HG02943 (cell line): Measurements from ENCODE around the gene LARGE1.
"Not testable (repeated sequence)": the region's sequence is repeated elsewhere in the genome, so short reads cannot be mapped to it uniquely, and the experiment has no call there.

Experiments
- ATAC-seq: cut with Tn5 transposase; IDR thresholded peaks from one replicate; pipeline ENCODE4 v1.9.1; 2021; ENCODE audit warnings: mild to moderate bottlenecking, low read depth, moderate library complexity; ENCODE audit not compliant: unreplicated experiment

Gene LARGE1

DNA sequence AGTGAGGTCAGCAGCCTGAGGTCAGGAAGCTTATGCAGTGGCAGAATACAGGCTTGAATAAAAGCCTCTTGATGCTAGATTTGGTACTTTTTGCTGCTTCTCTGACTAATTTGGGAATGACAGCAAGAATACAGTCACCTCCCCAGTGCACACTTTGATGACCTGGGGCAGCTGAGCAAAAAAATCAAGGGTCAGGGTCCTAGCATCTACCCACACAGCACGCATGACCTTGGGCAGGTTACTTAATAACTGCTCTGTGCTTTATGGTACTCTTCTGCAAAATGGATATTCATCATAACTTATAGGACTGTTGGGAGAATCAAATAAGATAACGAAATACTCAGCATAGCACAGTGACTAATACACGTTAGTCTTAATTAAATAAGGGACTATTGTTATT lies 518.0 kb downstream of the LARGE1 start:
- no peak for ATAC-seq

DNA sequence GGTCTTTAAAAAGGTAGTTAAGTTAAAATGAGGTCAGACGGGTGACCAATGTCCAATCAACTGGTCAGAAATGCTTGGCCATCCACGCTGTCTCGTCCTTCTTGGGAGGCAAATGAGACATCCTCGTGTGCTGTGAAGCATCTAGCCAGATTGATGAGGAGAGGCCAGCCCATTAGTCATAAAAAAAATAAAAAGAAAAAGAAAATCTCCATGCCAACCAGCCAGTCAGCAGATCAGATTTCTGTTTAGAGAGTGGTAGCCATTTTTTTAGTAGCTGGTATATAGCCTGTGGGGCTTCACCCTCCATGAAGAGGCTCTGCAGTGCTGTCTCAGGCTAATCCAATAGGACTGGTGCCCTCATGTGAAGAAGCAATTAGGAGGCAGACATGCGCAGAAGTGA lies 519.0 kb downstream of the LARGE1 start:
- no peak for ATAC-seq

DNA sequence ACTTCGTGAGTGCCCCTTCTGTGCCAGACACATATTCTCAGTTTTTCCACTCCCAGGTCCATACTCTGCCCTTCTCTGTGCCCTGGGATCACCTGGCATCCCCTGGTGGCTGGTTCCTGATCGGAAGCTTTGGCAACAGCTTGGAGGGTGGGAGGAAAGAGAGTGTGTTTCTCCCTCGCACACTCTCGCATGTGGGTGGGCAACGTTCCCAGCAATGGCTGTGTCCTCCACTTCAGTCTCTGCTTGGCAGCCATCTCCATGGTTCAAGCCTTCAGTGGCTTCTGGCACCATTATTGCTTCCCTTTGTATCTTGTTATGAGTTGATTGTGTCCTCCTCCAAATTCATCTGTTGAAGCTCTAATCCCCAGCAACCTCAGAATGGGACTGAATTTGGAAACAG lies 519.4 kb downstream of the LARGE1 start:
- no peak for ATAC-seq

DNA sequence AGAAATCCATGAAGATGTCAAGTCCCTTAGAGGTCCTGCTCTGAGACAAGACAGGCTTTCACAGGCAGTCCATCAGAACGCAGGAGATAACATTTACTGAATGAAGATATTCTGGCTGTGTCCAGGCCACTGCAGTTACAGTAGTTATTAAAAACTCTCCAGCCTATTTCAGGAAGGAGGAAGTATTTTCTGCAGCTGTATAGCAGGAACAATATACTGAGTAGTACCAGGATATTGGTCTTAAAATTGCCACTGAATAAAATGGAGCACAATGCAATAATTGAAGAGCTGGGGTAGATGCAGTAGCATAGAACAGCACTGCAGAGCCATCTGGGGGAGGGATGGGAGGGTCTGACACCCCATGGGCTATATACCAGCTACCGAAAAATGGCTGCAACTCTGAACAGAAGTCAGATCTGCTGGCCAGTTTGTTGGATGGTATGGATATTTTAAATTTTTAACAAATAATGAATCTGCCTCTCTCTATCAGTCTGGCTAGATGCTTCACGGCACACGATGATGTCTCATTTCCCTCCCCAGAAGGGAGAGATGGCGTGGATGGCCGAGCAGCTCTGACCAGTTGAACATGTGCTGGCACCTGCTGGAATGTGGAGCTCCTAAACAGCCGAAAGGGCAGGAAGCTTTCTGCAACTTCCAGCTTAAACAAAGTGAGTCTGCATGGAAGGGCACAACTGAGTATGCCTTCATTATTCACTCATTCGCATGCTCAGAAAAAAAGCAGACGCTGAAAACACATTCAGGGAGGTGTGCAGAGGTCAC lies 520.0 kb downstream of the LARGE1 start:
- no peak for ATAC-seq

DNA sequence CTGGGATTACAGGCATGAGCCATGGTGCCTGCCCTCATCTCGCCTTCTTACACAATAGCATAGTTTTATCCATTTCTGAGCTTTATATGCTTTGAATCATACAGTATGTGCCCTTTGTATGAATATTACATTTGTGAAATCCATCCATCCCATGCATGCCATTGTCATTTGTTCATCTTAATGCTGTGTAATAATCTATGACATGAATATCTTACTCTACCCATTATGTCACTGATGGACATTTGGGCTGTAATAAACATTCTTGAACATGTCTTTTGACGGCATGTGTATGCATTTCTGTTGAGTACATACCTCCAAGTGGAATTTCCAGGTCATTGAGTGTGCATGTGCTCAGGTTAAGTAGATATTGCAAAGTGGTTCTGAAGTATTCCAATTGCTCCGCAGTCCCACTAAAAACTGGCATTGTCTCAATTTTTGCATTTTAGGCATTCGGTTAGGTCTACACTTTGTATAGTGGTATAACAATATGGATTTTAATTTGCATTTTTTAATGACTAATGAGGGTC lies 522.8 kb downstream of the LARGE1 start:
- no peak for ATAC-seq

DNA sequence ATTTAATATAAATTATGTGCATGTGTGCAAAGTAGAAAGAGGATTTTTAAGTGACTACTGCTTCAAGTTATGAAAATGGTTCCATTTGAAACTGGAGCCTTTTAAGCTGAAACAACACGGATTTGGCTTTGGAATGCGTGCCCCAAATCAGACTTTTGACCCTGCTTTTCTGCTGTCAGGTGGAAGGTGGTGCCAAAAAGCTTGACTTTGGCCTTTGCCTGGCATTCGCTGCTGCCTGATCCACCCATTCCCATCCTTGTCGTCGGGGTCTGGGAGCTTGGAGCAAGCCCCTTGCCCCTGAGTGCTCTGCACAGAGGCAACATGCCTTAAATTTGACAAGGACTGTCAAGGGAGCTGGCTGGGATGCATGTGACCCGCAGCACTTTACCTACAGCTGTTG lies 526.8 kb downstream of the LARGE1 start:
- no peak for ATAC-seq

DNA sequence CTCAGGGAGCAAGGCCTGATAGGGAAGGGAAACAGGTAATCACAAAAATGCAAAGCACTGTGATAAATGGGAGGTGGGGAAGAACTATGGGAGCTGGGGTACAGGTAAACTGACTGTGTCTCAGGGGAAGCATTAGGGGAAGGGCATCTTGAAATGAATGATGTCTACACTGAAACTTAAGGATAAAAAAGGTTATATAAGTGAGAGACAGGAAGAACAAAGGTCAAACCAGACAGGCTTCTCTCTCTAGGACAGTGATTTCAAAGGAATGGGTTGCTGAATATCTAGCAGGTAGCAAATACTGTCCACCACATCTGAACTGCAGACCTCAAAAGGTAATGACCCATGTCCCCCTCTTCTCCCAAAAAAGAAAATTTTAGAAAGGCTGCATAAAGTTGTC lies 529.0 kb downstream of the LARGE1 start:
- no peak for ATAC-seq

DNA sequence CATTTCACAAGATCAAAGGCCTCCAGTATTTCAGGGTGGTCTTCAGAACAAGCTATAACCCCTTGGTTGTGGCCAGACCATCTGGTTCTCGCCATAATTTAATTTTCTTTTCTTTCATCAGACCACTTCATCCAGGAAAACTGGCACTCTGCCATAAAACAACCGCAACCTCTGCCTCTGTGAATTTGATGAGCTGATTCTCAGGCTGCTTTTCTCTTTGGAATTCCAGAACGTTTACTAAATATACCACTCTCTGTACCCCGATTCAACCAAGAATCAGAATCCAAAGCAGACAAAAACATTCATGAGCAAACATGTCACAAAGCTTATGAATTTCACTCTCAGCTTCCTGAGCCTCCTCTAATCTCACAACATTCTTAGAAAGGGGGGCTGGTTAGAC lies 530.3 kb downstream of the LARGE1 start:
- ATAC-seq = no peak

DNA sequence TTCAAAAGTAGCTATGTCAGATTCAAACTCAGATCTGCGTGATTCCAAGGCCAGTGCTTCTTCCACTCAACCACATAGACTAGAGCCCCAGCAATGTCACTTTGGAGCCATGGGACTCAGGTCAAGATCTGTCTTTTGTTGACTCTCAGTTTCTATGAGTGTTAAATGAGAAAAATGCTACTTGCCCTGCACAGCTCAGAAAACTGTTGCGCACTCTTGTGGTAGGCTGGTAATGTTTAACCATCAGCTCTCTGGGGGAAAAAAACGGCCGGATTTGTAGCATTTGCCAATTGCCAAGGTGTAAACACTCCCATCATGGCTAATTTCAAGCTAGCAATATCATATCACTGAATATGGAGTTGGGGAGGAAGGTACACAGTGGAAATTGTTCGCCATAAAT lies 534.0 kb downstream of the LARGE1 start:
- no peak for ATAC-seq

DNA sequence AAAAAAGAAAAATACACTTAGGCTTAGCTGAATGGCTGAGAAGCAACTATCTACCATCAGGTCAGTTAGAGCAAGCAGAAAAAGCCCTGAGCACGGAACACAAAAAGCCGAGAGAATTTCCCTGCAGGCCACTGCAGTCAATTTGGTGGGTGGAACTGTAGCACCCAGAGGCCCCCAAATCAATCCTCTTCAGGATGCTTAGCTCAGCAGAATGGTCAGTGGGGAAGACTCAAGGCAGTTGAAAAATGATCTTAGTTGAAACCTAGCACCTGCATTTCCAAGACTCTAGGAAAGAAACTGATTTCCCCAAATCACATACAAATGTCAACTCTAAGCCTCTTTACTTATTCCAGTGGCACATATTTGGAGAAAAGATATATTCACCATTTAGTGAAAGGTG lies 534.7 kb downstream of the LARGE1 start:
- ATAC-seq = no peak

DNA sequence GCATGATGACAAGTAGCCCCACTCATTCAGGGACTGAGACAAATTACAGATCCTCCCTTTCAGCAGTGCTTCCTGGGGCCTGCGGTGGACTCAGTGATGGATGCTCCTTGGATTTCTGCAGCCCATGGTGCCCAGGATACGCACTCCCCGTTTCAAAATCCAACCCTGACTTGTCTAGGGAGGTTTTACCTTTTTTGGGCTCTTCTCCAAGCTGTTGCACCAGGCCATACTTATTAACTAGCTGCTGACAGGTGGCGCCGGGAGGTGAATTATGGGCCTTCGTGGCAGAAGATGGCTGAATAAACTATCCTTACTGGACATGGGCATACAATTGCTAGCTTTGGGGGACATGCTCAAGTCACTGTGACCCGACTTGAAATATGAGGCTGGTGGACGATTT lies 537.8 kb downstream of the LARGE1 start:
- no peak for ATAC-seq

DNA sequence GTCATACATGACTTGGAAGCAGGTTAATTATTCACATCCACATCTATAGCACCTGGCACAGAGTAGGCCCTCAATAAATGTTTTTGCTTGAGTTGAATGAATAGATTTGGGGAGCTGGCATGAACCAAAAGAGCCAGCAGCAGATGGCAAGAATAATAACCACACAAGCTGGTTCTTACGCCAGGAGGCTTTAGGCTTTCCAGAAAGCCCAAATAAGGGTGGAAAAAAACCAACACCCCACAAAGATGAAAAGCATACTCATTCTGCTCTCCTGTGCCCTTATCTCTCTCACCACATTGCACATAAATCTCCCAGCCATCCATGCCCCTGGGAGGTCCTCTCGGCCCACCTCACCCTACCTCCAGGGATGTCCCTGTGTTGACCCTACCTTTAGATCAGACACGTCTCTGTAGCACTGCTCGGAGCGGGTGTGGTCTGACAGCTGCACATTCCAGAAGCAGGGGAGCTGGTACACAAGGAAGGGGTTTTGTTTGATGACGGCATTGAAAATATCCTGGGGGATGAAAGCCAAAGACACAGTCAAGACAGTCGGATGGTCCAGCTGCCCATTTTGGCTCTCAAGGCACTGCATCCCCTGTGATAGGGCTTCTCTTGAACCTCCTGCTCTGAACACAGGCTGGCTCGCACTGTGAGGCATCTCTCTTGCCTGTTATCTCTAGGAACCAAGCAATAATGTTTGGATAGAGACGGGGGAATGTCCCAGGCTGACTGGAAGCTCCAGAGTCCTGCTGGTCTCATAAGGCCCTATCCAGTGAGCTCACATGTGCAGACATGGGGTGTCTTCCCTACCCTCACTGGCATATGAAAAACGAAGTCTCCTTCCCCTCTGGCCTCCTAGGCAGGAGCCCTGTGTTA lies 538.5 kb downstream of the LARGE1 start:
- ATAC-seq = no peak

DNA sequence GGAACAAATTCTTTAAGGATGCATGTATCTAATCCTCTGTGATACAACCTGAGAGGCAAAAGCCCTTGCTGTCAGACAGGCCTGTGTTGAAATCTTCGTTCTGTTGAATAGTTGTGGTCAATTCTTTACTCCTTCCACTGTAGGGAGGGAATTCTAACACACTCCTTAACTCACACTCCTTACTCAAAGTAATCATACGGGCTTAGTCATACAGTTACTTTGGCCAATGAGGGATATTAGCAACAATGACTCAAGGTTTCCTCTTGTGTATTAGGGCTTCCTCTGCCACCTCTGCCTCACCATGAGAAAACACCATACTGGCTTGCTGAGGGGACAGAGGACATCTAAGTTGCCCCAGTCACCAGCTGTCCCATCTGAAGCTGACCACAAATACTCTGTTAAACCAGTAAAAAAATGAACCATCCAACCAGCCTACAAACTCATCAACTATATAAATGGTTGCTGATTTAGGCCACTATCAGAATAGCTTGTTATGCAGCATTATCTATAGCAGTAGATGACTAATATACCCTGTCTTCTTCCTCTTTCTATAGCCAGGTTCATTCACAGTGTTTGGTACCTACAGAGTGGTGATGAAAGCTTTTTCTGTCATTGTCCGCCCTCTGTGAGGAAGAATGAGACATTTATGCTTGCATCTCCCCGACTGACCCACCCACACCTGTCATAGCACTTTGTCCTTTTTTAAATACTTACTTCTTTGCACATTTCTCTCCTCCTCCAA lies 539.3 kb downstream of the LARGE1 start:
- no peak for ATAC-seq

DNA sequence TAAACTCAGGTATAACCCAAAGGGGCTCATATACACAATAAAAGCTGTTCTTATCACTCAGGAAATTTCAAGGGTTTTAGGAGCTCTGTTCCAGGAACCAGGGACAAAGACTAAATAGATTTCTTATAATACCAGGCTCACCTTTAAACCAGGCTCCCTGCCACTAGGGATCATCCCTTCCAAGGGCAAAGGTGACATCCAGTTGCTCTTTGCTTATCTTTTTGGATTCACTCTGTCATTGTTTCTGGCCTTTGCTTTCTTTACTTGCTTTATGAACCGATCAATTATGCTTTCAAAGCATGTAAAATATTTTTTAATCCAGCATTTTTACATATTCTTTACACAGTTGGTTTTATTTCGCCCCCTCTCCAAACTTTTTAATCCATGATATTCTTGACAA lies 540.4 kb downstream of the LARGE1 start:
- no peak for ATAC-seq

DNA sequence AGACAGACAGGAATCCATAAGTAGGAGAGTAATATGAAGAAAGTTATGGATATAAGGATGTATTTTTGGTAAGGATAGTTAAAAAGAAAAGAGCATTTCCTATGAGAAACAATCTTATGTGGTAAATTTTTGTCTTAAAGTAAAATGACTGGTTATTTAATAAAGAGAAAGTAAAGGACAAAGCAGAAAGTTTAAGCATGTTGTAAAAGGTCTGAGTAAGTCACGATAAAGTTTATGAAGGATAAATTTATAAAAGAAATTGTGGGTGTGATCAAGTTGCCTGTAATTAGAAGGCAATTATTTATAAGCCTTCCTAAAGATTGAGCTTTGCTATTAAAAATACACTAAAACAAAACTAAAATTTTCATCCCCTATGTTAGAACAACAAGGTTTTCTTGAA lies 547.4 kb downstream of the LARGE1 start:
- ATAC-seq = no peak

DNA sequence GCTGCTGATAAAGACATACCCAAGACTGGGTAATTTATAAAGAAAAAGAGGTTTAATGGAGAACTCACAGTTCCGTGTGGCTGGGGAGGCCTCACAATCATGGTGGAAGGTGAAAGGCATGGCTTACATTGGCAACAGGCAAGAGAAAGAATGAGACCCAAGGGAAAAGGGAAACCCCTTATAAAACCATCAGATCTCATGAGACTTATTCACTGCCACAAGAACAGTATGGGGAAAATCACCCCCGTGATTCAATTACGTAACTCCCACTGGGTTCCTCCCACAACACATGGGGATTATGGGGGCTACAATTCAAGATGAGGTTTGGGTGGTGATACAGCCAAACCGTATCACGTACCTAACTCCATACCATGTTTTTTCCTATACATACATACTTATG lies 557.0 kb downstream of the LARGE1 start:
- ATAC-seq = not testable (repeated sequence)

DNA sequence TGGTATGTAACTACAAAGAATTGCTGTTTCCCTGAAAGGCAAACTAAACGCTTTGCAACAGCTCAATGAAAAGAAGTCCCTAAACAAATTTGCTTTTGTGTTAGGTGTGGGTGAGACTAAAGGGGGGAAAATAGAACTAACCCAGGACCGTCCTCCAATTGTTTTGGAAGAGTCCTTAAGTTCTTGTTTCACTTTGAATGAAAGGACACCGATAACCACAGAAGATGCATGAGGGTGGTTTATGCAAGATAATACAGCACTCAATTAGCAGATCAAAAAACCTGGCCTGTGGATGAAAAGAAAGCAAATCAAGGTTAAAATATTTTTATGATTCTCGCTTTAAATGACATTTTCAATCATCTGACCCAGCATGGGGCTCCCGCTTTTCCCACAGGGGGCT lies 557.6 kb downstream of the LARGE1 start:
- ATAC-seq = no peak

DNA sequence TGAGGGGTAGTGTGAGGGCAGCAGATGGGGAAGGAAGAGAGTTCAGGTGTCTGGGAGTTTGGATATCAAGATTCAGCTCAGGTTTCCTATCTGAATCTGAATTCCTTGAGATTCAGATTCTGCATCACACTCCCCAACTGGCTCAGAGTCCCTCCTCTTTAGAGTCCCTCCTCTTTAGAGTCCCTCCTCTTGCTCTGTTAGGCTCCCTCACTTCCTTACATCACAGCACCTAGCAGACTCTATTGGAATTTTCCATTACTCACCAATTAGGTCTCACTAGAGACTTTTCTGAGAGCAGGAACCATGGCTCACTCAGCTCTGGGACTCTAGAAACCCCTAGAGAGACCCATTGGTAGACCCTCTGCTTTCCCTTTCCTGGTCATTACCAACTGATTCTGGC lies 558.7 kb downstream of the LARGE1 start:
- ATAC-seq = no peak

DNA sequence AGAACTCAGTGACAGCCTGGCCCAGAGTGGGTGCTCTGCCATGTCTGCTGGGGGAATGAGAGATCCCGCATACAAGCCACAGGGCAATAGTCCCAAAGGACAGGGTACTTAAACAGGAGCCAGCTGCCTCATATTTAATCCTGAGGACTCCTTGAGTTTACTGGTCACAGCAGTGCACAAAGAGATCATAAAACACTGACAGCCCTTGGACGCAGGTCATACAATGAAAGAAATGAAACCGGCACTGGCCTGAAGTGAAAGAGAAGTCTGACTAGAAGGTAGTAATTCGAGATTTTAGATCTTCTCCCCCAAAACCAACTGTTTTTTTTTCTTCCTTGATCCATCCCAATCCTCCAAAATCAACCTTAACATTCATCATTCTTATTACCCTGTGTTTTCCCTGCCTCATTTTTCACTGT lies 562.3 kb downstream of the LARGE1 start:
- ATAC-seq = no peak

DNA sequence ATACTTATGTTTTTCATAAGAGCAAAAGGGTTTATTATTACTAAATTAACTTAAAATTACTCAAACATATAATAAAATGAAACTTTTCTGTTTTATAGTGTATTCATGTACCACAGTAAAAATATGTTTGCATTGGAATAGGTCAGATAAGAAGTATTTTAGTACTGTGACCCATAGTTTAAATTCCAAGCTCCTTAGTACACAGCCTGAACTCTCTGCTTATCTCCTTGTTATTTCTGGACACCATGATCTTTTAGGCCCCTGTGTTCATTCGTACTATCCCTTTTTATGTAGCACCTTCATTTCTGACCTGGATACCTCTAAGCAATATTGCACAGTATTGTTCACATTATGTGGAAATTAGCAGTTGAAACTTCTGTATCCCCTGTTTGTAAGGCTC lies 565.3 kb downstream of the LARGE1 start:
- no peak for ATAC-seq

DNA sequence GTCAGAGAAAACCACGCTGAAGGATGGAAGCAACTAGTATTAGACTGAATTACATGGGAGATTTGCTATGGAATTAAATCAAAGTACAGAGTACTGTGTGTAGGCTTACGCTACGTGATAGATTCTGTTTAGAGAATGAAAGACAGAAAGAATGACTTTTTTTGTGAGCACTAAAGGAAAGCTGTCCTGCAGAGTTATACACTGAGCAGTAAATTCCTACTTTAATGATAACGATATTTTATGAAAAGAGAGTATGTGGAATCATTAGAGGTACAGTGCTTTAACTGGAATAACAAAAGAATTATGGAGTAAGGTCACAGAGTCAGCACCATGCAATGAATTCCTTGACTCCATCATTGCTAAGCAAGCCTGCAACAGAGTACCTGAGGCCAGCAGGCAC lies 566.8 kb downstream of the LARGE1 start:
- ATAC-seq = no peak
